Activated gamma-delta T cell (primary cell): ENCODE data around the gene TRIP13.
"Not testable (repeated sequence)": the region's sequence is repeated elsewhere in the genome, so short reads cannot be mapped to it uniquely, and the experiment has no call there.

Source experiments
- DNase-seq: peaks from one replicate; lab custom pipeline; 2025; lab: John Stamatoyannopoulos, UW
- total RNA-seq, 2 donors: gene quantifications; one replicate each; lab custom pipeline; 2026; lab: John Stamatoyannopoulos, UW

Gene TRIP13, protein sequence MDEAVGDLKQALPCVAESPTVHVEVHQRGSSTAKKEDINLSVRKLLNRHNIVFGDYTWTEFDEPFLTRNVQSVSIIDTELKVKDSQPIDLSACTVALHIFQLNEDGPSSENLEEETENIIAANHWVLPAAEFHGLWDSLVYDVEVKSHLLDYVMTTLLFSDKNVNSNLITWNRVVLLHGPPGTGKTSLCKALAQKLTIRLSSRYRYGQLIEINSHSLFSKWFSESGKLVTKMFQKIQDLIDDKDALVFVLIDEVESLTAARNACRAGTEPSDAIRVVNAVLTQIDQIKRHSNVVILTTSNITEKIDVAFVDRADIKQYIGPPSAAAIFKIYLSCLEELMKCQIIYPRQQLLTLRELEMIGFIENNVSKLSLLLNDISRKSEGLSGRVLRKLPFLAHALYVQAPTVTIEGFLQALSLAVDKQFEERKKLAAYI
- 1.2 to 1.4 reads per million in 2 donors for total RNA-seq

DNA sequence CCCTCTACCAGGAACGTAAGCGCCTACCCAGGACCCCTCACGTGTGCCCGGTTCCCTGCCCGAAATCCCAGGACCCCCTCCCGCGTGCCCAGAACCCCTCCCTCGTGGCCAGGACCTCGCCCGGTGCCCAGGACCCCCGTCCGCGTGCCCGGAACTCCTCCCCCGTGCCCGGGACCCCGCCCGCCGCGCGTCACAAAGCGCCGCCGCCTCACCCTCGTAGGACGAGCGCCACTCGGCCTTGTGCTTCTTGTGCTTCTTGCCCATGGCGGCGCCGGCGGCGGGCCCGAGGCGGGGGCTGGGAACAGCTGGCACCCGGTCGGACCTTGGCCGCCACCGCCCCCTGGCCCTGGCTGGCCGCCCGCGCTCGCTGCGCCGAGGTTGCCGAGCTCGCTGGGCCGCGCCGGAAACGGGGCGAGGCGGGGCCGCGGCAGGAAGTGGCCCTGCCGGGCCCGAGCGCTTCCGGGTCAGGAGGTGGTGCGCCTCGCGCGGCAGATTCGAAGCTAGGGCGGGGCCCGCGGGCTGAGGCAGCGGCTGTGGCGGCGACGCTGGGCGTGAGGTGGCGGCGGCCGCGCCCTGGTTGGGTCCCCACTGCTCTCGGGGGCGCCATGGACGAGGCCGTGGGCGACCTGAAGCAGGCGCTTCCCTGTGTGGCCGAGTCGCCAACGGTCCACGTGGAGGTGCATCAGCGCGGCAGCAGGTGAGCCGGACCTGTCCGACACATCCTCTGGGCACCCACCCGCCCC is at the start of gene TRIP13, which contains the start of gene BRD9:
TRIP13 (plus strand) TSS at position 491 of the 743 bp plus-strand sequence; CDS start at position 606, 115 bp downstream.
BRD9 (minus strand) TSS at position 408 of the 743 bp plus-strand sequence; CDS start at position 264, 144 bp downstream.
- peak; percentile 72 for DNase-seq

DNA sequence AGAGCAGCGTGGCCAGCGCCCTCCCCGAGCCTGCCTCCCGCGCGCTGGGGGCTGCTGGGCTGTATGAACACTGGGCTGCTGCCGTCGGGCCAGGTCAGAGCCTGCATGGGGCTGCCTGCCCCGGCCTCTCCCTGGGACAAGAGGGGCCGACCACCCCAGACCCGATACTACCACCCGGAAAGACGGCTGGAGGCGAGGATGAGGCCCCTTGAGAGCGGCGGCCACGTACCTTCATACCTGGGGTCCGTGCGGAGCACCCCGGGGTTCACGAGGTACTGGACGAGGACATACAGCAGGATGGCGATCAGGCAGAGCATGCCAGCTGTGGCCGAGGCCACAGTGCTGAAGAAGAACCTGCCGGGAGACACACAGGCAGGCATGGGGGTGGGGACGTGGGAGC is 49.3 kb upstream of the TRIP13 start:
- DNase-seq = not testable (repeated sequence)

DNA sequence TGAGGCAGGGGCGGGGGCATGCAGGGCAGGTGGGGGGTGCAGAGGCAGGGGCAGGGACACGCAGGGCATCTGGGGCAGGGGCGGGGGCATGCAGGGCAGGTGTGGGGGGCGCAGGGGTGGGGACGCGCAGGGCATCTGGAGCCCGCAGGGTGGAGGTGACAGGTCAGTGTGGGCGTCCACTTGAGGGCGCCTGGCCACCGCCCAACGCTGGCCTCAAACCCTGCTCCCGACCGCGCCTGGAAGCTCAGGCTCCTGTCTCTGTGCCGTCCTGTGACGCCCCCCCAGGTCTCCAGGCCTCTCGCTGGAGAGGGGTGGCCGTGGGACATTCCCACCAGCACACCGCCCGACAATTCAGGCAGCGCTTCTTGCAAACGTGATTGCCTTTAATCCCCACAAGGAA is 48.8 kb upstream of the TRIP13 start:
- DNase-seq = not testable (repeated sequence)

DNA sequence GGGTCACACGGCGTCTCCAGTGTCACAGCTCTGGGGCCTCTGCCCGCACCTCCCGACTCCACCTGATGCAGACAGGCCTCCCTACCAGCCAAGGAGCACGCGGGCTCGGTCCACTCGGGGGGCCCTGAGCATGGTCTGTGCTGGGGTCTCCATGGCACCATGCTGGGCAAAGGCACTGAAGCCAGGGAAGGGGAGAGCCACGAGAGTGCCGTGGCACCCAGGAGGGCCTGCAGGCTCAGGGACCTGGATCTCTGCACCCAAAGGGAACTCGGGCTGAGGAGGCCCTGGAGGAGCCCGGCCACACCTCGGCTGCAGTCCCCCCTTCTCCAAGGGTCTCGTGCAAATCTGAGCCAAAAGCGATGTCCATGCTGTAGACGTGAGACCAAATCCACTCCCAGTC is 48.3 kb upstream of the TRIP13 start:
- DNase-seq = not testable (repeated sequence)

DNA sequence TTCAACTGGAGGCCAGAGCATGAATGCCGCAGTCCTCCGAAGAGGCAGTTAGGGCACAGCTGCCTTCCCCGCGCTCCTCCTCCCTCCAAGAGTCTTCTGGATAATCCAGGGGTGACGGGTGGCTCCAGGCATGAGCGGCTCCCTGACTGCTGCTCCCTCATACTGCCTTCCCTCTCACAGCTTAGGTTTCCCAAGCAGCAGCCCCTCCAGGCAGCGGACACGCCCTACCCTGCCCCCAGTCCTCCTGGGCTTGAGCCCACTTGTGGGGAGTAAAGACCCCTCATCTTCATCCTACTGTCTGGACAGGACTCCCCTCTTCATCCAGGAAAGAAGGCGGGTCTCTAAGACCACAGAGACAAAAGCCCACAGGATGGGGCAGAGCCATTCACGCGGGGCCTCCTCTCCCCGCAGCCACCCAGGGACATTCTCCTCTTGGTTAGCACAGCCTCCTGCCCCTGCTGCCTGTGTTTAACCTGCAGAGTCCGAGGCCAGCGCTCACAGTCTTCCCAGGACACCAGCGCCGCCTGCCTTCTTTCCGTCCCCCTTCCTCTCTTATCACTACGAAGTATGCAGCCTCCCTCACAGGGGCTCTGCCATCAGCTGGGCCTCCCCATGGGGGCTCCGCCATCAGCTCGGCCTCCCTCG is 47.5 kb upstream of the TRIP13 start:
- not testable (repeated sequence) for DNase-seq

DNA sequence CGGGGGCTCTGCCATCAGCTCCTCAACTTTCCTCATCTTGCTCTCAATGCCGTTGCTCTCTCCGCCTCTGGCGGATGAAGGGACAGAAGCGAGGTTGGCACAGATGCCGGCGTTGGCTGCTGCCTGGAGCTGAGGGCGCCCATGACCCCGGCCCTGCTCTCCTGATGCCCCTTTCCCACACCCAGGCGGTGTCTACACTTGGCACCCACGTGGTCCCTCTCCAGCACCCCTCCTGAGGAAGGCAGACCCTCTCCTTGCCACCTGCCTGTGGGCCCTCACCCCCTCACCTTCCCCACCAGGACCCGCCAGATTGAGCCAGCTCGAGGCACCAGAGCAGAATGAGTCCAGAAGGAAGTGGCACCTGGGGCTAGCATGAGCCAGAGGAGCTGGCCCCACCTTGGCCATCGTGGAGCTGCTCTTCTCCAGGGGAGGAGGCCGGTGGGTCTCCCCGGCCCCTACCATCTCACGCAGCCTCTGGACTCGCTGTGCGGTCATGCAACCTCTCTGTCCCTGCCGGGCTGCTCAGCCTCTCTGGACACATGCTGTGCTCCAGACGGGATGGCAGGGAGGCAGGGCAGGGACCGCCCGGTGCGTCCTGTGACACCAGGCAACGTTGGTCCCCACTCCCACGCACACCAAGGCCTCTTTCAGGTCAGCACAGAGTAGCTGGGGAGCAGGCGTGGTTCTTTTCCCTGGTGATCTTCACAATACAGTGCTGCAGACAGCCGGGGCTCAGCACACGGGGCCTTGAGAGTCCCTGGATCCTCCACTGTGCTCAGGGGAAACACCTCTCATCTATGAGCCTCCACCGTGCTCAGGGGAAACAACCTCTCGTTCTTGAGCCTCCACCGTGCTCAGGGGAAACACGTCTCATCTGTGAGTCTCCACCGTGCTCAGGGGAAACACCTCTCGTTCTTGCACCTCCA is 46.7 kb upstream of the TRIP13 start:
- DNase-seq = not testable (repeated sequence)

DNA sequence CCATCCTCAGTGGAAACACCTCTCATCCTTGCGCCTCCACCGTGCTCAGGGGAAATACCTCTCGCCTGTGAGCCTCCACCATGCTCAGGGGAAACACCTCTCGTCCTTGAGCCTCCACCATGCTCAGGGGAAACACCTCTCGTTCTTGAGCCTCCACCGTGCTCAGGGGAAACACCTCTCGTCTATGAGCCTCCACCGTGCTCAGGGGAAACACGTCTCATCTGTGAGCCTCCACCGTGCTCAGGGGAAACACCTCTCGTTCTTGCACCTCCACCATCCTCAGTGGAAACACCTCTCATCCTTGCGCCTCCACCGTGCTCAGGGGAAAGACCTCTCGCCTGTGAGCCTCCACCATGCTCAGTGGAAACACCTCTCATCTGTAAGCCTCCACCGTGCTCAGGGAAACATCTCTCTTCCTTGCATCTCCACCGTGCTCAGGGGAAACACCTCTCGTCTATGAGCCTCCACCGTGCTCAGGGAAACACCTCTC is 46.0 kb upstream of the TRIP13 start:
- DNase-seq = not testable (repeated sequence)

DNA sequence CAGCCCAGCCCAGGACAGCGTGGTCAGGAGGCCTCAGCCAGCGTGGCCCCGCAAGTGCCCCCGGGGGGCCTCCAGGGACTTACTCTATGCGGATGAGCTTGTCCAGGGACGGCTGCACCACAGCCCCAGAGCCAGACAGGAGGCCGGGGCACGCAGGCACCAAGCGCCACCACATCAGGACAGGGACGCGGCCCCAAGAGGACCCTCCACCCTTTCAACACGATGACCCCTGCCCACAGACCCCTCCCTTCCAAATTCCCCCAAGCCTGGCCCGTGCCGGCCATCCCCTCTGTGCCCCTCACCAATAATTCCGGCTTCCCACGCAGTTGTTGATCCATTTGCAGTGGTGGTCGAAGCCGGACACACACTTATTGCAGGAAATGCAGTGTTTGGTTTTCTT is 45.5 kb upstream of the TRIP13 start:
- not testable (repeated sequence) for DNase-seq

DNA sequence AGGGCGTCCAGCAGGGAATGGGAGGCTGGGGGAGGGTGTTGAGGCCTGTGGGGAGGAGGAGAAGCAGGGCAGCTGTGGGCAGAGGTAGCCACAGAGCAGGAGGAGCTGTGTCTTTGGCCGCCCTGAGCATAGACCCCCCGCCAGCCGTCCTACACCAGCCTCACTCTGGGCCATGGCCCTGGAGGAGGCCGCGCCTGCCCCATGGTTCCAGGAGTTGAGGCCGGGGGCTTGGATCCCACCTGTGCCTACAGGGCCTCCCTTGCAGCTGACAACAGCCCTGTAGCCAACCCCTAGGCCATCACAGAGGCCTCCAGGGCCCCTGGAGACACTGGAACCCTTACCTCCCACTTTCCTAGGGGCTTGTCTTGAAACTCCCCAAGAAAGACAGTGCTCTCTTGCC is 44.9 kb upstream of the TRIP13 start:
- not testable (repeated sequence) for DNase-seq

DNA sequence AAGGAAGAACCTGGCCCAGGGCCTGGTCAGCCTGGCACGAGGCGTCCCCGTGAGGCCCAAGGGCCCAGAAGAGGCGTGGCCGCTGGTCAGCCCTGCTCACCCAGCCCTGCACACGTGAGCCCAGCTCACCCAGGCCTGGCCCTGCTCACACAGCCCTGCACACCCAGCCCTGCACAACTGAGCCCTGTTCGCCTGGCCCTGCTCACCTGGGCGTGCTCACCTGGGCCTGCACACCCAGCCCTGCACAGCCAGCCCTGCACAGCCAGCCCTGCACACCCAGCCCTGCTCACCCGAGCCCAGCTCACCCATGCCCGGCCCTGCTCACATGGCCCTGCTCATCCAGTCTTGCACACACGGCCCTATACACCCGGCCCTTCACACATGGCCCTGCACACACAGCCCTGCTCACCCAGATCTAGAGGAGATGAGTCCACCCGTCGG is 44.0 kb upstream of the TRIP13 start:
- no peak for DNase-seq

DNA sequence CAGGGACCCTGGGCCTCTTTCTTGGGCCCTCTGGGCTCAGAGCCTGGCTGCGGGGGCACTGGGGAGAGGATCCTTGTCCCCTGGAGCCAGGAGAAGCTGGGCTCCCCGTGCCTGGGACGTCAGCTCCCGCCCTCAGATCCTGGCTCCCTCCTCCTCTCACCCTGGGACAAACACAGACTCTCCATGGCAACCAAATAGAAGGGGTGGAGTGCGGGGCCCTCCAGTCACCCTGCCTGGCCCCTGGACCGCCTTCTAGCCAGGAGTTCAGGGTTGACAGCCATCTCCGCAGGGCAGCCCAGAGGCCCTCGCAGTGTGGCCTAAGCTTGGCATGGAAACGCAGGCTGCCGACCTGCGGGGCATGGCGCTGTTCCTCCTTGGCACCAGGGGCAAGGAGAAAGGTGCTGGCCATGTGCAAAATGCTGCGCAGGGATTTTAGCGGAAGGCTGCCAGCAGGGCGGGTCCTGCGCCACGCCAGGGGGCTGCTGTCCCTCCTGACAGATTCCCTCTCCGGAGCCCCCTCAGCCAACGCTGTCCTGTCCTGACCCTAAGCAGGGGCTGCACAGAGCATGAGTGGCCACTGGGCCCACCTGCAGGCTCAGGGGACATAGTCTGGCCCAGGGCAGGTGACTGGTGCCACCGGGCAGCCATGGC is 42.9 kb upstream of the TRIP13 start:
- DNase-seq = no peak

DNA sequence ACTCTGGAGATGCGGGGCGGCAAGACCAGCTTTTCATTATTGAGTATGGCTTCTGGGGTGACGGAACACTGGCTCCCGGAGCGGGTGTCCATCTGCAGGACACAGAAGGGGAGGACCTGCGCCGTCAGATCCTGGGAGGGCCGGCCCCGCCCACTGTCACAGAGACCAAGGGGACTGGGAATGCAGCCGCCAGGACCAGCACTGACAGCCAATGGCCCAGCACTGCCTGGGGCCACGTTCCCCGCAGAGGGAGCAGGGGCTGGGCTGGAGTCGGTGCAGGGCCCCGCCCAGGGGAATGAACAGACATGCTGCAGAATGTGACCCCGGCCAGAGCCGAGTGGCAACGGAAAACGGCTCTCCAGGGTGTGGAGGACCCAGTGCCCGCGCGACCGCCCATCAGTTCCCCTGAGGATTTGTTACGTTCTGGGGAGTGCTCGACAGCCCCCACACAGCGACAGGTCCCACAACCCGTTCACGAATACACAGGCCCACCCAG is 42.1 kb upstream of the TRIP13 start, which contains the start of gene ZDHHC11:
ZDHHC11 (minus strand) TSS at position 476 of the 496 bp plus-strand sequence; CDS start at position 92, 384 bp downstream.
- no peak for DNase-seq

DNA sequence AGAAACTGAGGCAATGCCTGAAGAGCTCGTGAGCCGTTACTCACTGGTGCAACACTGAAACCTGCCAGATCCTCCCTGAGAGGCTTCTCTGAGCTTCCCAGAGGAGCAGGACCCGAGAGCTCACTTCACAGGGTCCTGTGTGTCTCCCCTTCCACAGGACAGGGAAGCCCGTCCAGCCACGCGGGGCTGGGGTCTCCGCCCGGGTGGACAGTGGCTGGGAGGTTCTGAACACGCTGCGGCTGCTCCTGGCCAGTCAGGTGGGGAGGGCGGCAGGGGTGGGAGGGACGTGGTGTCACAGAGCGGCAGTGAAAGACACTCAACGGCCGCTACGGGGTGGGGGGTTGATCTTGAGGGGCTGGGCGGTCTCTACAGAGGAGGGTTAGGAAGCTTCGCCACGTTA is 41.6 kb upstream of the TRIP13 start:
- no peak for DNase-seq

DNA sequence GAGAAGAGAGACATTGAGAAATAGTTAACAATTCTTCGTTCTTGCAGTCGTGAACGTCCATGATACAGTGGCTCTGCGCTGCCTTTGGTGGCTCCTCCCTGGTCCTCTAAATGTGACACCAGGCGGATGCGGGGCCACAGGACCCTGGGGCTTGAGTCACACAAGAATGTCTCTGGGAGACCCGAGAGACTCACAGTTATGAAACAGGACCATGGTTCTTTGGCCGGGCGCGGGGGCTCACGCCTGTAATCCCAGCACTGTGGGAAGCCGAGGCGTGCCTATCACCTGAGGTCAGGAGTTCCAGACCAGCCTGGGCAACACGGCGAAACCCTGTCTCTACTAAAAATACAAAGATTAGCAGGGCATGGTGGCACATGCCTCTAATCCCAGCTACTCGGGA is 41.1 kb upstream of the TRIP13 start:
- DNase-seq = no peak

DNA sequence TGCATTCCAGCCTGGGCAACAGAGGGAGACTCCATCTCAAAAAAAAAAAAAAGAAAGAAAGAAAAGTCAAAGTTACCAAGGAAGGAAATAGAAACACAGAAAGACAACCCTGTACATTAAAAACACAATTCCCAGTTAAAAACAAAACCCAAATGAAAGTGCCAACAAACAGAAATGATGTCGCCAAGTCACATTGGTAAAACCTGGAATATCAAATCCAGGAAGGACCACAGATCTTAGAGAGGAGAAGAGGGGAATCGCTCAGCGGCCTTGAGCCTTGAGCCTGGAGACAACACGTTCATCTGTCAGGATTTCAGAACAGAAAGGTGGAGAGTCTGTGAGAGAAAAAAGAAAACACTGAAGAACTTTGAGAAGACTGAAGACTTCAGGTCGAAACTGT is 40.7 kb upstream of the TRIP13 start:
- DNase-seq = no peak

DNA sequence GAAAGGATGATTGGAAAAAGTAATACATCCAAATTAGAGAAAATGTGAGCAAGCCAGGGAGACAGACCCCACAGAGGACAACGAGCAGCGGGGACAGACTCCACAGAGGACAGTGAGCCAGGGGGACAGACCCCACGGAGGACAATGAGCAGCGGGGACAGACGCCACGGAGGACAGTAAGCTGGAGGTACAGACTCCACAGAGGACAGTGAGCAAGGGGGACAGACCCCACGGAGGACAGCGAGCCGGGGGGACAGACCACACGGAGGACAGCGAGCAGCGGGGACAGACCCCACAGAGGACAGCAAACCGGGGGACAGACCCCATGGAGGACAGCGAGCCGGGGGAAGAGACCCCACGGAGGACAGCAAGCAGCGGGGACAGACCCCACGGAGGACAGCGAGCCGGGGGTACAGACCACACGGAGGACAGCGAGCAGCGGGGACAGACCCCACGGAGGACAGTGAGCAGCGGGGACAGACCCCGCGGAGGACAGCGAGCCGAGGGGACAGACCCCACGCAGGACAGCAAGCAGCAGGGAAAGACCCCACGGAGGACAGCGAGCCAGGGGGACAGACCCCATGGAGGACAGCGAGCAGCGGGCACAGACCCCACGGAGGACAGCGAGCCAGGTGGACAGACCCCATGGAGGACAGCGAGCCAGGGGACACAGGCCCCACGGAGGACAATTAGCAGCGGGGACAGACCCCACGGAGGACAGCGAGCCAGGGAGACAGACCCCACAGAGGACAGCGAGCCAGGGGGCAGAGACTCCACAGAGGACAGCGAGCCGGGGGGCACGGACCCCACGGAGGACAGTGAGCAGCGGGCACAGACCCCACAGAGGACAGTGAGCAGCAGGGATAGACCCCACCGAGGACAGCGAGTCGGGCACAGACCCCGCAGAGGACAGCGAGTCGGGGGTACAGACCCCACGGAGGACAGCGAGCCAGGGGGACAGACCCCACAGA is 40.0 kb upstream of the TRIP13 start:
- DNase-seq = no peak

DNA sequence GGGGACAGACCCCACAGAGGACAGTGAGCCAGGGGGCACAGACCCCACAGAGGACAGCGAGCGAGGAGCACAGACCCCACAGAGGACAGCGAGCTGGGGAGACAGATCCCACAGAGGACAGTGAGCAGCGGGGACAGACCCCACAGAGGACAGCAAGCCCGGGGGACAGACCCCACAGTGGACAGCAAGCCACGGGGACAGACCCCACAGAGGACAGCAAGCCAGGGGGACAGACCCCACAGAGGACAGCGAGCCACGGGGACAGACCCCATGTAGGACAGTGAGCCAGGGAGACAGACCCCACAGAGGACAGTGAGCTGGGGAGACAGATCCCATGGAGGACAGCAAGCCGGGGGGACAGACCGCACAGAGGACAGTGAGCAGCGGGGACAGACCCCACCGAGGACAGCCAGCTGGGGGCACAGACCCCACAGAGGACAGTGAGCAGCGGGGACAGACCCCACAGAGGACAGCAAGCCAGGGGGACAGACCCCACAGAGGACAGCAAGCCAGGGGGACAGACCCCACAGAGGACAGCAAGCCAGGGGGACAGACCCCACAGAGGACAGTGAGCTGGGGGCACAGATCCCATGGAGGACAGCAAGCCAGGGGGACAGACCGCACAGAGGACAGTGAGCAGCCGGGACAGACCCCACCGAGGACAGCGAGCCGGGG is 39.1 kb upstream of the TRIP13 start:
- DNase-seq = not testable (repeated sequence)

DNA sequence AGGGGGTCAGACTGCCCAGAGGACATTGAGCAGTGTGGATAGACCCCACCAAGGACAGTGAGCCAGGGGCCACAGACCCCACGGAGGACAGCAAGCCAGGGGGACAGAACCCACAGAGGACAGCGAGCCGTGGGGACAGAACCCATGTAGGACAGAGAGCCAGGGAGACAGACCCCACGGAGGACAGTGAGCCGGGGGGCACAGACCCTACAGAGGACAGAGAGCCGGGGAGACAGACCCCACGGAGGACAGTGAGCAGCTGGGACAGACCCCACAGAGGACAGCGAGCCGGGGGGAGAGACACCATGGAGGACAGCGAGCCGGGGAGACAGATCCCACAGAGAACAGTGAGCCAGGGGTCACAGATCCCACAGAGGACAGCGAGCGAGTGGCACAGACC is 38.5 kb upstream of the TRIP13 start:
- no peak for DNase-seq
